Measurements from ENCODE around the gene TC2N.
"Not testable (repeated sequence)": the region's sequence is repeated elsewhere in the genome, so short reads cannot be mapped to it uniquely, and the experiment has no call there.

The TC2N gene

DNA sequence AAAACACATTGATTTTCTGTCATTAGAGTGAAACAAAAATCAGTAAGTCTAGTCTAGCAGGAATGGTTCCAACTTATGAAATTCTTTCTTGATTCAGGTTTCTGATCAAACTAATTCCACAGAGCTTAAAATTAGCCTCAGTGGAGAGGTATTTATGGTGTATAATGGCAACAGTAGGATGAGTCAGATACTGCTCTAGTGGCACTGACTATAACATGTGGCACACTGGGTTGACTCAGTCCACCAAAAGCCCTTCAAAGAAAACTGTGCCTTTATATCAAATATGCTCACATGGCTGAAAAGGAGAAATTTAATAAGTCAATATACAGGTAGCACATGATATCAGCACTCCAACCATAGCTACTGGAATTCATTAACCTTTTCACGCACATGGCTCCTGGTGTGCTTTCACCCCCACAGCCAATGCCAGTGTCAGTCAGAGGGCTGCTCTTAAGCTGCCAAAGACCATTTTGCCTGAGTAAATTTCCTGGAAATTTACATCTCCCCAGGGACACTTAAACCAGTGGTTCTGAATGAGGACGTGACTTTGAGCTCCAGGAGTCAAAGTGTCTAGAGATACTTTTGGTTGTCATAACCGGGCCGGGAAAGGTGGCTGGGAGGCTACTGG, 113.7 kb downstream of the TC2N start:
- FAIRE-seq (no peak), DNase-seq (ENCODE audit: insufficient read length, low spot score) (no peak)
- TF ChIP-seq PAX5 (IDR thresholded peaks at IDR 0.05; ENCODE audit: insufficient read depth, low read length, severe bottlenecking) (no peak), SPI1 (IDR thresholded peaks at IDR 0.05; ENCODE audit: low read depth, low read length) (no peak), POU2F2 (IDR thresholded peaks at IDR 0.05; ENCODE audit: low read depth, low read length) (no peak), TAF1 (IDR thresholded peaks at IDR 0.05; ENCODE audit: low read depth, low read length) (no peak), POLR2AphosphoS5 (IDR thresholded peaks at IDR 0.05; ENCODE audit: low read depth, low read length) (no peak), POLR2A (IDR thresholded peaks at IDR 0.05; ENCODE audit: low read depth, low read length) (no peak)

- DNase-seq (ENCODE audit: insufficient read length, low spot score): no peak
- TF ChIP-seq SPI1 (IDR thresholded peaks at IDR 0.05; ENCODE audit: low read depth, low read length): no peak
- TF ChIP-seq POLR2AphosphoS5 (IDR thresholded peaks at IDR 0.05; ENCODE audit: low read depth, low read length): no peak
- TF ChIP-seq POU2F2 (IDR thresholded peaks at IDR 0.05; ENCODE audit: low read depth, low read length): no peak
- TF ChIP-seq PAX5 (IDR thresholded peaks at IDR 0.05; ENCODE audit: insufficient read depth, low read length, severe bottlenecking): no peak
- no peak for TF ChIP-seq TAF1 (IDR thresholded peaks at IDR 0.05; ENCODE audit: low read depth, low read length)
- TF ChIP-seq POLR2A (IDR thresholded peaks at IDR 0.05; ENCODE audit: low read depth, low read length): no peak
- FAIRE-seq: no peak
Measured at GRCh38 chr14:91752961-91753360, 114.4 kb downstream of the TC2N start.

DNA sequence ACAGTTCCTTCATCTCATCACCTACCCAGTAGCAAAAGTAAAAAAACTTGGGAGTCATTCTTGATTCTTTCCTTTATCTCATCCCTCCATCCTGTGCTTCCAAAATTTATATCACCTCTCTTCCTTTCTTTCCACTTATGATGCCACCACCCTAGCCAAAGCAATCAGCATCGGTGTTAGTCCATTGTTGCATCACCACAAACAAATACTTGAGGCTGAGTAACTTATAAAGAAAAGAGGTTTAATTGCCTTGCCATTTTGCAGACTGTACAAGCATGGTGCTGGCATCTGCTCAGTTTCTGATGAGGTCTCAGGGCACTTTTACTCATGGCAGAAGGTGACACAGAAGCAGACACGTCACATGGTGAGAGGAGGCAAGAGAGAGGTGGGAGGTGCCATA, 115.6 kb downstream of the TC2N start:
- no peak for DNase-seq (ENCODE audit: insufficient read length, low spot score)
- TF ChIP-seq POU2F2 (IDR thresholded peaks at IDR 0.05; ENCODE audit: low read depth, low read length) (no peak), PAX5 (IDR thresholded peaks at IDR 0.05; ENCODE audit: insufficient read depth, low read length, severe bottlenecking) (no peak), TAF1 (IDR thresholded peaks at IDR 0.05; ENCODE audit: low read depth, low read length) (no peak), SPI1 (IDR thresholded peaks at IDR 0.05; ENCODE audit: low read depth, low read length) (no peak), POLR2AphosphoS5 (IDR thresholded peaks at IDR 0.05; ENCODE audit: low read depth, low read length) (no peak), POLR2A (IDR thresholded peaks at IDR 0.05; ENCODE audit: low read depth, low read length) (no peak)
- no peak for FAIRE-seq

- TF ChIP-seq PAX5 (IDR thresholded peaks at IDR 0.05; ENCODE audit: insufficient read depth, low read length, severe bottlenecking) (no peak), POLR2AphosphoS5 (IDR thresholded peaks at IDR 0.05; ENCODE audit: low read depth, low read length) (no peak), TAF1 (IDR thresholded peaks at IDR 0.05; ENCODE audit: low read depth, low read length) (no peak), SPI1 (IDR thresholded peaks at IDR 0.05; ENCODE audit: low read depth, low read length) (no peak), POU2F2 (IDR thresholded peaks at IDR 0.05; ENCODE audit: low read depth, low read length) (no peak), POLR2A (IDR thresholded peaks at IDR 0.05; ENCODE audit: low read depth, low read length) (no peak)
- DNase-seq (ENCODE audit: insufficient read length, low spot score) (no peak), FAIRE-seq (no peak)
Measured at GRCh38 chr14:91750634-91751198, 116.6 kb downstream of the TC2N start.

DNA sequence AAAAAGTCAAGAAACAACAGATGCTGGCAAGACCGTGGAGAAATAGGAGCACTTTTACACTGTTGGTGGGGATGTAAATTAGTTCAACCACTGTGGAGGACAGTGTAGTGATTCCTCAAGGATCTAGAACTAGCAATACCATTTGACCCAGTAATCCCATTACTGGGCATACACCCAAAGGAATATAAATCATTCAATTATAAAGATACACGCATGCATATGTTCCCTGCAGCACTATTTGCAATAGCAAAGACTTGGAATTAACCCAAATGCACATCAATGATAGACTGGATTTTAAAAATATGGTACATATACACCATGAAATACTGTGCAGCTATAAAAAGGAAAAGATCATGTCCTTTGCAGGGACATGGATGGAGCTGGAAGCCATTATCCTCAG, 117.5 kb downstream of the TC2N start:
- TF ChIP-seq POLR2A (IDR thresholded peaks at IDR 0.05; ENCODE audit: low read depth, low read length) (no peak), SPI1 (IDR thresholded peaks at IDR 0.05; ENCODE audit: low read depth, low read length) (no peak), TAF1 (IDR thresholded peaks at IDR 0.05; ENCODE audit: low read depth, low read length) (no peak), POU2F2 (IDR thresholded peaks at IDR 0.05; ENCODE audit: low read depth, low read length) (no peak), POLR2AphosphoS5 (IDR thresholded peaks at IDR 0.05; ENCODE audit: low read depth, low read length) (no peak), PAX5 (IDR thresholded peaks at IDR 0.05; ENCODE audit: insufficient read depth, low read length, severe bottlenecking) (no peak)
- FAIRE-seq: no peak
- no peak for DNase-seq (ENCODE audit: insufficient read length, low spot score)

GRCh38 chr14:91748049-91748448, 119.3 kb downstream of the TC2N start:
- no peak for TF ChIP-seq POLR2AphosphoS5 (IDR thresholded peaks at IDR 0.05; ENCODE audit: low read depth, low read length)
- TF ChIP-seq SPI1 (IDR thresholded peaks at IDR 0.05; ENCODE audit: low read depth, low read length): no peak
- FAIRE-seq (no peak), DNase-seq (ENCODE audit: insufficient read length, low spot score) (no peak)

DNA sequence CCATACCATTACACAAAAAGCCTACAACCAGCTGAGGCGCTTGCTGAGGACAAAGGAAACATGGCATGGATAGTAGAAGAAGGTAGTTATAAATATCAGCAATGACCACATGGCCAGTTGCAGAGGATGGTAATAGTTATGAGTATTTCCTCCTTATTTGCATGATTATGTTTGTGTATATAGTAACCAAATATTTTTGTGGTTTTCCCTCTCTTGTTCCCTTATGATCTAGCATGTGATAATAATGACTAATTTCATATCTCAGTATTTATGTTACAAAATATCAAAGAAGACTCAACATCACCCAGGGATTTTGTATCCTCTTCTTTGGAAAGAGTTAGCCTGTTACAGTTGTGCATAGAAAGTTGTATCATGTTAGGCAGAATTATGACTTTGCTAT, 122.0 kb downstream of the TC2N start:
- DNase-seq (ENCODE audit: insufficient read length, low spot score) (no peak), FAIRE-seq (no peak)
- TF ChIP-seq POLR2AphosphoS5 (IDR thresholded peaks at IDR 0.05; ENCODE audit: low read depth, low read length) (no peak), PAX5 (IDR thresholded peaks at IDR 0.05; ENCODE audit: insufficient read depth, low read length, severe bottlenecking) (no peak), POLR2A (IDR thresholded peaks at IDR 0.05; ENCODE audit: low read depth, low read length) (no peak), TAF1 (IDR thresholded peaks at IDR 0.05; ENCODE audit: low read depth, low read length) (no peak), SPI1 (IDR thresholded peaks at IDR 0.05; ENCODE audit: low read depth, low read length) (no peak), POU2F2 (IDR thresholded peaks at IDR 0.05; ENCODE audit: low read depth, low read length) (no peak)

GRCh38 chr14:91744068-91744480, 123.3 kb downstream of the TC2N start:
- no peak for FAIRE-seq
- no peak for TF ChIP-seq PAX5 (IDR thresholded peaks at IDR 0.05; ENCODE audit: insufficient read depth, low read length, severe bottlenecking)
- no peak for DNase-seq (ENCODE audit: insufficient read length, low spot score)

- TF ChIP-seq POLR2A (IDR thresholded peaks at IDR 0.05; ENCODE audit: low read depth, low read length) (no peak), PAX5 (IDR thresholded peaks at IDR 0.05; ENCODE audit: insufficient read depth, low read length, severe bottlenecking) (no peak), TAF1 (IDR thresholded peaks at IDR 0.05; ENCODE audit: low read depth, low read length) (no peak), POLR2AphosphoS5 (IDR thresholded peaks at IDR 0.05; ENCODE audit: low read depth, low read length) (no peak), POU2F2 (IDR thresholded peaks at IDR 0.05; ENCODE audit: low read depth, low read length) (no peak), SPI1 (IDR thresholded peaks at IDR 0.05; ENCODE audit: low read depth, low read length) (no peak)
- DNase-seq (ENCODE audit: insufficient read length, low spot score): no peak
- FAIRE-seq: no peak
Measured at GRCh38 chr14:91743305-91743653, 124.1 kb downstream of the TC2N start.

GRCh38 chr14:91742621-91743304, 124.6 kb downstream of the TC2N start:
- FAIRE-seq (no peak), DNase-seq (ENCODE audit: insufficient read length, low spot score) (no peak)
- TF ChIP-seq PAX5 (IDR thresholded peaks at IDR 0.05; ENCODE audit: insufficient read depth, low read length, severe bottlenecking) (no peak), POU2F2 (IDR thresholded peaks at IDR 0.05; ENCODE audit: low read depth, low read length) (no peak), TAF1 (IDR thresholded peaks at IDR 0.05; ENCODE audit: low read depth, low read length) (no peak), POLR2A (IDR thresholded peaks at IDR 0.05; ENCODE audit: low read depth, low read length) (no peak), POLR2AphosphoS5 (IDR thresholded peaks at IDR 0.05; ENCODE audit: low read depth, low read length) (no peak), SPI1 (IDR thresholded peaks at IDR 0.05; ENCODE audit: low read depth, low read length) (no peak)

- not testable (repeated sequence) for DNase-seq (ENCODE audit: insufficient read length, low spot score); FAIRE-seq
Measured at GRCh38 chr14:91739867-91740266, 127.5 kb downstream of the TC2N start.

All from GM12891 (cell line).